Mesothelial cell of epicardium (in vitro differentiated cells): Measurements from ENCODE around the gene SORL1. TPM values are rescaled to one million over a fixed set of nuclear protein-coding genes. Genes with fewer than 3 reads are reported as not detected.

Experiments
- DNase-seq, 2 experiments: peaks; one replicate each; pipeline ENCODE4 v3.0.0; 2021; ENCODE audit warnings: low spot score in 2 of 2; ENCODE audit not compliant: unreplicated experiment in 2 of 2
- H3K27ac Mint-ChIP-seq: 2 replicates; pipeline ENCODE4 v1.8.0; 2021; ENCODE audit warnings: mixed read lengths
- H3K27me3 Mint-ChIP-seq: 2 replicates; pipeline ENCODE4 v1.8.0; 2021; ENCODE audit warnings: low read depth, mixed read lengths
- H3K36me3 Mint-ChIP-seq: 2 replicates; pipeline ENCODE4 v1.8.0; 2021; ENCODE audit warnings: mixed read lengths
- H3K4me1 Mint-ChIP-seq: 2 replicates; pipeline ENCODE4 v1.8.0; 2021; ENCODE audit warnings: mixed read lengths
- H3K4me3 Mint-ChIP-seq: 2 replicates; pipeline ENCODE4 v1.8.0; 2021; ENCODE audit warnings: mild to moderate bottlenecking, moderate library complexity, mixed read lengths
- H3K9me3 Mint-ChIP-seq: 2 replicates; pipeline ENCODE4 v1.8.0; 2021; ENCODE audit warnings: mixed read lengths
- total RNA-seq: library from RNA; stranded (reverse); gene quantifications from 3 replicates; pipeline ENCODE4 v1.2.1, GENCODE V29; 2021
- TF ChIP-seq, protein P1 (sequence below): fragments of 200-600 bp; sonication (generic); IDR thresholded peaks from one replicate; pipeline ENCODE4 v1.5.0; 2021; ENCODE audit warnings: antibody characterized with exemption; ENCODE audit not compliant: unreplicated experiment

The SORL1 gene
- total RNA-seq, 1 donor from 2014 or later, result 32.8 TPM

DNA sequence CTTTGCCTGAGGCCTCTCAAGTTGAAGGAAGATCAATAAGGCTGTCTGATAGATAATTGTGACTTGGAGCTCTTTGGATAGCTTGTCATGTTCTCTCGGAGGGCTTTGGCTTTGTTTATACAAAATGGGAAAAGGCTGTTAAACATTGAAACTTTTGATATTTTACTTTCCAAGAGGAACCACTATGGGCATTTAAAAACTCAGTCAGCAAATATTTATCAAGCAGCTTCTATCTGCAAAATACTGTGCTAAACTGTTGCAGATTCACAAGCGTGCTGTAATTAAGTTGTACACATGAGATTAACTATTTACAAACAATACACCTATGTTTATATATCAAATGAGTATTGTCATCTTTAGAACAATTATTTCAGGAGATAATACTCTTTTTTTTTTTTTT, 34.5 kb upstream of the SORL1 start:
- H3K9me3 Mint-ChIP-seq, result no peaks in the 10 kb centered on the region
- no peaks in the 10 kb centered on the region for H3K27me3 Mint-ChIP-seq
- TF ChIP-seq, protein P1, sequence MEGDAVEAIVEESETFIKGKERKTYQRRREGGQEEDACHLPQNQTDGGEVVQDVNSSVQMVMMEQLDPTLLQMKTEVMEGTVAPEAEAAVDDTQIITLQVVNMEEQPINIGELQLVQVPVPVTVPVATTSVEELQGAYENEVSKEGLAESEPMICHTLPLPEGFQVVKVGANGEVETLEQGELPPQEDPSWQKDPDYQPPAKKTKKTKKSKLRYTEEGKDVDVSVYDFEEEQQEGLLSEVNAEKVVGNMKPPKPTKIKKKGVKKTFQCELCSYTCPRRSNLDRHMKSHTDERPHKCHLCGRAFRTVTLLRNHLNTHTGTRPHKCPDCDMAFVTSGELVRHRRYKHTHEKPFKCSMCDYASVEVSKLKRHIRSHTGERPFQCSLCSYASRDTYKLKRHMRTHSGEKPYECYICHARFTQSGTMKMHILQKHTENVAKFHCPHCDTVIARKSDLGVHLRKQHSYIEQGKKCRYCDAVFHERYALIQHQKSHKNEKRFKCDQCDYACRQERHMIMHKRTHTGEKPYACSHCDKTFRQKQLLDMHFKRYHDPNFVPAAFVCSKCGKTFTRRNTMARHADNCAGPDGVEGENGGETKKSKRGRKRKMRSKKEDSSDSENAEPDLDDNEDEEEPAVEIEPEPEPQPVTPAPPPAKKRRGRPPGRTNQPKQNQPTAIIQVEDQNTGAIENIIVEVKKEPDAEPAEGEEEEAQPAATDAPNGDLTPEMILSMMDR, result no peak
- H3K27ac Mint-ChIP-seq, result no peak overlapping the region
- no peak for DNase-seq
- no peak overlapping the region for H3K4me3 Mint-ChIP-seq
- no peaks in the 10 kb centered on the region for H3K36me3 Mint-ChIP-seq
- peaks cover 6% of the 10 kb centered on the region for H3K4me1 Mint-ChIP-seq

DNA sequence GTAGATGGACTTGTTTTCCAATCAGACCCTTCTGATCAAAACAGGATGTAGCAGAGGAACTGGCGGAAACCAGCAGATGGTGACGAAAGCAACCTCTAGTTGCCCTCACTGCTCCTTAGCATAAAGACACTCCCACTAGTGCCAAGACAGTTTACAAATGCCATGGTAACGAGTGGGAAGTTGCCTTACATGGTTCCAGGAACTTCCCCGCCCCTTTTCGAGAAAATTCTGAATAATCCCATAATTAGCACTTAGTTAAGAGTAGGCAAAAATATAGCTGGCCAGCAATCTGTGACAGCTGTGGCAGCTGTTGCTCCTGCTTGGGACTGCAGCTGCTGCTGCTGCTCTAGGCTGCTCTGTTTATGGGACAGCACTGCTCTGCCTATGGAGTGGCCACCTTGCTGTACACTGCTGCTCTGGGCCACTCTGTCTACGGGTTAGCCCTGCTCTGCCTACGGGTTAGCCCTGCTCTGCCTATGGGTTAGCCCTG, 33.4 kb upstream of the SORL1 start:
- Mint-ChIP-seq H3K4me3 (no peak overlapping the region), H3K4me1 (peaks cover 6% of the 10 kb centered on the region), H3K27me3 (no peaks in the 10 kb centered on the region), H3K27ac (no peak overlapping the region), H3K36me3 (no peaks in the 10 kb centered on the region), H3K9me3 (no peaks in the 10 kb centered on the region)
- no peak for DNase-seq
- TF ChIP-seq, protein P1, result no peak

DNA sequence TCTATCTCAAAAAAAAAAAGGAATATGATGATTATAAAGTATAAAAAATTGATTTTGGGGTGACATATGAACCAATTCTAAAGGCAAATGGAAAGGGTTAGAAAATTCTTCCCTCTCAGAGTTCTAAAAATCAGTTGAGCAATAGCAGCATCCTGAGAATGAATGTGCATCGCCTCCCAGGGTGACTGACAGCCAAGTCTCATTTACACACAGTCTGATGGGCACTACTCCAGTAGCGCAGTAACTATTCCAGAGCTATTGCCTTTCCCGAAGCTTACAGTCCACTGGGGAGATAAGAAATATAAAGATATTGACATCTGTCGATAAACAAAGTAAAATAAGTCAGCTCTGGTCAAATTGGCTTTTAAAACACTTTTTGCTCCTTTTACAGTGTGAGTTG, 32.3 kb upstream of the SORL1 start:
- no peak for DNase-seq
- no peaks in the 10 kb centered on the region for H3K9me3 Mint-ChIP-seq
- peaks cover 6% of the 10 kb centered on the region for H3K4me1 Mint-ChIP-seq
- TF ChIP-seq, protein P1, result no peak
- peaks cover 4% of the 10 kb centered on the region for H3K27me3 Mint-ChIP-seq
- no peak overlapping the region for H3K27ac Mint-ChIP-seq
- H3K36me3 Mint-ChIP-seq, result no peaks in the 10 kb centered on the region
- no peak overlapping the region for H3K4me3 Mint-ChIP-seq

DNA sequence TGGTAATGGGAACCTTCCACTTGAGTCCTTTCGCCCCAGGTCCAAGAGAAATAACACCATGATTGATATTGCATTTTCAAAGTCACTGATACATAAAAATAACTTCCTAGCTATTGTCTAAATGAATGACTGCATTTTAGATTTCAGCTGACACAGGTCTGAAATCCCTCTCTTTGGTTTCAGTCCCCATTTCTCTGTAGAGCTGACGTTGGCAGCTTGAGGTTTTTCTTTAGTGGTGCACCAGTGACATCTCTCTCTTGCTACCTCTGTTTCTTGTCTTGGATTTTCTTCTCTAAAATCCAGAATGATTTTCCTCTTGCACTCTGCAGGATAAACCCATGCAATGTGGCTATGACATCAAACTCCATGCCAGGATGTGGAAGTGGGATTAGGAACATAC, 31.7 kb upstream of the SORL1 start:
- Mint-ChIP-seq H3K9me3 (peaks cover 4% of the 10 kb centered on the region), H3K4me3 (no peak overlapping the region), H3K36me3 (no peaks in the 10 kb centered on the region), H3K27me3 (peaks cover 9% of the 10 kb centered on the region), H3K27ac (no peak overlapping the region), H3K4me1 (peaks cover 6% of the 10 kb centered on the region)
- TF ChIP-seq, protein P1, result no peak
- DNase-seq, result no peak

DNA sequence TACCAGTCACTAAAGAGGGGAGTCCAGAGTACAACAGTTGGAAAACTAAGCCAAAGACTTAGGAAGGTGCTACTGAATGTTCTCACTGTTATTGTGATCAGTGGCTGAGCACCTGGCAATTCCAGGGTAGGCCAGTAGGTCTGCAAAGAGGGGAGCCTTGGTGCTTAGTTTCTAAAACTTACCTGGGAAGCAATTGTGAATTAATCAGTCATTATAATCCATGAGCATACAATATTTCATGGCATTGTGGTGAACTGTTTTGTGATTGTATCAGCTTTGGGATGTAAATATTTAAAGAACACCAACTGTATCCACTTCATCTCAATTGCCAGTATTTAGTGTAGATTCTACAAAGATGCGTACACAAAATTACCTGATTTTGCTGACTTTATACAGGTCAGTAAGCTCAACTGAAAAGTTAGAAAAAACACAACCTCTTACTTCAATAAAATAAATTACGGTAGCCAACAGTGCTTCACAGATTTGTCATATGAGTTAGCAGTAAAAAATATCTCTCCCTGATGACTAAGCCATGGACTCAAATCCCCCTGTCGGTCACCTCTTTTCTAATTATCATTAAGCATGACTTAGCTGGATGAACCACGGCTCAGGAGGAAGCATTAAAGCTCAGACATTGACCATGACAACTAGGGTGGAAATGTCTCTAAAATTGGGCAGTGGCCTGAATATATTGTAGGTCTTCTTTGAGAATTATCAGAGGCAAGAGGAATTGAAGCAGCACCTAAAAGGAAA, 30.8 kb upstream of the SORL1 start:
- TF ChIP-seq, protein P1, result no peak
- DNase-seq, result no peak
- Mint-ChIP-seq H3K36me3 (no peaks in the 10 kb centered on the region), H3K4me3 (no peak overlapping the region), H3K9me3 (peaks cover 4% of the 10 kb centered on the region), H3K27ac (no peak overlapping the region), H3K27me3 (peaks cover 13% of the 10 kb centered on the region), H3K4me1 (peaks cover 6% of the 10 kb centered on the region)
